Measurements from ENCODE around the gene AOAH. TPM values are rescaled to one million over a fixed set of nuclear protein-coding genes. Genes with fewer than 3 reads are reported as not detected.

The AOAH gene
- total and polyA plus RNA-seq, 9 of the 15 experiments (the other 6 are each of a cell fraction or from before 2014, with no cell fraction given), result not detected

DNA sequence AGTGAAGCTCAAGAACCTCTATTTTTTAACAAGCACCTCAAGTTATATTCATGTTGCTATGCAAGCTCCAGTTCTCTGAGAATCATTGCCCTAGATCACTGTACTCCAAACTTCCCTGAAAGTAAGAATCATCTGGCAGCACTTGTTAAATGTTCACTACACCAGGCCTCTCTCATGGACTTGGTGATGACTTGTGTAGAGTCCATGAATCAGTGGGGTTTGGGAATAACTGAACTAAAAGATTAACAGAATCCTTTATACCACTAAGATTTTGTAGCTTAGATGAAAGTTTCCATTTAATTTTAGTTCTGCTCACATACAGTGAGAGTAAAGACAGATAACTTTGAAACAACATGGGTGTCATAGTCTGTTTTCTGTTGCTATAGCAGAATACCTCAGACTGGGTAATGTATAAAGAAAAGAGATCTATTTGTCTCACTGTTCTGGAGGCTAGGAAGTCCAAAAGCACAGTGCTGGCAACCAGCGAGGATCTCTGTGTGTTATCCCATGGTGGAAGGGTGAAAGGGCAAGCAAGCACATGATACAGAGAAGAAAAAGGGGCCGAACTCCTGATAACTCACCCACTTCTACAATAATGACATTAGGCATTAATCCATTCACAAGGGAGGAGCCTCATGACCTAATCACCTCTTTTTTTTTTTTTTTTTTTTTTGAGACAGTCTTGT, 27.9 kb upstream of the AOAH start:
- H3K27ac ChIP-seq (ENCODE audit: extremely low read depth, low read depth, low read length), result no peak overlapping the region

More for the DNA sequence above, 27.9 kb upstream of the AOAH start:
- in situ Hi-C loops (cut with MboI) (no loop called here), intact Hi-C loops (cut with micrococcal nuclease) (no loop called here)
- H3K79me2 ChIP-seq (ENCODE audit: control insufficient read depth, insufficient read depth, low read length), result no peaks in the 10 kb centered on the region
- no peak for DNase-seq (ENCODE audit: extremely low read depth in 1 of 4, low spot score in 3 of 4)
- TF ChIP-seq SMAD3 (CRISPR knock-in tag; conservative IDR thresholded peaks at IDR 0.05), result no peak
- no peak for TF ChIP-seq CHD1 (IDR thresholded peaks at IDR 0.05; ENCODE audit: low read length)
- TF ChIP-seq, protein P1, sequence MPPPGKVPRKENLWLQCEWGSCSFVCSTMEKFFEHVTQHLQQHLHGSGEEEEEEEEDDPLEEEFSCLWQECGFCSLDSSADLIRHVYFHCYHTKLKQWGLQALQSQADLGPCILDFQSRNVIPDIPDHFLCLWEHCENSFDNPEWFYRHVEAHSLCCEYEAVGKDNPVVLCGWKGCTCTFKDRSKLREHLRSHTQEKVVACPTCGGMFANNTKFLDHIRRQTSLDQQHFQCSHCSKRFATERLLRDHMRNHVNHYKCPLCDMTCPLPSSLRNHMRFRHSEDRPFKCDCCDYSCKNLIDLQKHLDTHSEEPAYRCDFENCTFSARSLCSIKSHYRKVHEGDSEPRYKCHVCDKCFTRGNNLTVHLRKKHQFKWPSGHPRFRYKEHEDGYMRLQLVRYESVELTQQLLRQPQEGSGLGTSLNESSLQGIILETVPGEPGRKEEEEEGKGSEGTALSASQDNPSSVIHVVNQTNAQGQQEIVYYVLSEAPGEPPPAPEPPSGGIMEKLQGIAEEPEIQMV (tag; conservative IDR thresholded peaks at IDR 0.05; ENCODE audit: low read depth), result no peak
- TF ChIP-seq, protein P2, sequence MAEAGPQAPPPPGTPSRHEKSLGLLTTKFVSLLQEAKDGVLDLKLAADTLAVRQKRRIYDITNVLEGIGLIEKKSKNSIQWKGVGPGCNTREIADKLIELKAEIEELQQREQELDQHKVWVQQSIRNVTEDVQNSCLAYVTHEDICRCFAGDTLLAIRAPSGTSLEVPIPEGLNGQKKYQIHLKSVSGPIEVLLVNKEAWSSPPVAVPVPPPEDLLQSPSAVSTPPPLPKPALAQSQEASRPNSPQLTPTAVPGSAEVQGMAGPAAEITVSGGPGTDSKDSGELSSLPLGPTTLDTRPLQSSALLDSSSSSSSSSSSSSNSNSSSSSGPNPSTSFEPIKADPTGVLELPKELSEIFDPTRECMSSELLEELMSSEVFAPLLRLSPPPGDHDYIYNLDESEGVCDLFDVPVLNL (CRISPR knock-in tag; IDR thresholded peaks at IDR 0.05; ENCODE audit: low read depth), result no peak
- no peak for TF ChIP-seq NR2C2 (CRISPR knock-in tag; IDR thresholded peaks at IDR 0.05)
- no peak for TF ChIP-seq NR2C2 (tag; IDR thresholded peaks at IDR 0.05)
- no peak for TF ChIP-seq CREBBP (IDR thresholded peaks at IDR 0.05; ENCODE audit: low read depth, low read length)
- TF ChIP-seq RHOXF2B (CRISPR knock-in tag; conservative IDR thresholded peaks at IDR 0.05), result no peak
- TF ChIP-seq FOSL1 (tag; conservative IDR thresholded peaks at IDR 0.05), result no peak
- no peak for TF ChIP-seq HMG20A (CRISPR knock-in tag; conservative IDR thresholded peaks at IDR 0.05)
- no peak for TF ChIP-seq HDAC2 (IDR thresholded peaks at IDR 0.05)
- no peak for TF ChIP-seq HLTF (IDR thresholded peaks at IDR 0.05)
- no peak for TF ChIP-seq EP300 (IDR thresholded peaks at IDR 0.05; ENCODE audit: low read length)
- no peak for TF ChIP-seq POLR2A (conservative IDR thresholded peaks at IDR 0.05)
- no peak for TF ChIP-seq ZNF3 (CRISPR knock-in tag; IDR thresholded peaks at IDR 0.05)
- no peak for TF ChIP-seq ZNF668 (CRISPR knock-in tag; IDR thresholded peaks at IDR 0.05)
- TF ChIP-seq ELF1 (tag; IDR thresholded peaks at IDR 0.05), result no peak
- no peak for TF ChIP-seq RFX5 (IDR thresholded peaks at IDR 0.05; ENCODE audit: low read depth, low read length)
- TF ChIP-seq ZNF696 (CRISPR knock-in tag; conservative IDR thresholded peaks at IDR 0.05), result no peak
- no peak for TF ChIP-seq HCFC1 (IDR thresholded peaks at IDR 0.05; ENCODE audit: low read depth, low read length)
- H3K27me3 ChIP-seq (ENCODE audit: control insufficient read depth in 2 of 2, insufficient read depth in 2 of 2, low read length in 2 of 2), result peaks cover 3 to 5% of the 10 kb centered on the region in 2 experiments; a peak in 1 of 5 replicates
- BruUV-seq (replicated peaks), result no TSS peak
- no peak overlapping the region for H3K9ac ChIP-seq (ENCODE audit: insufficient read depth in 1 of 2, low read depth in 2 of 2, low read length in 2 of 2)
- H3K9me1 ChIP-seq (ENCODE audit: control insufficient read depth, insufficient read depth, low read length), result no peaks in the 10 kb centered on the region
- no peak overlapping the region for H3K4me3 ChIP-seq
- H3K36me3 ChIP-seq (ENCODE audit: control insufficient read depth, insufficient read depth, low read length), result no peaks in the 10 kb centered on the region
- no peaks in the 10 kb centered on the region for H3K9me3 ChIP-seq (replicated peaks; ENCODE audit: control insufficient read depth, insufficient read depth, low read depth, low read length)
- CTCF ChIA-PET (ENCODE audit: low intra/inter-chr PET ratio), result no interaction called here
- H2AFZ ChIP-seq (ENCODE audit: low read depth, low read length), result no peak overlapping the region
- FAIRE-seq, result no peak
- WGBS (ENCODE audit: insufficient coverage, low coverage, missing lambda C conversion rate), result 0% methylated on average over 2 of the region's 2 CpGs
- POLR2A ChIA-PET, result no interaction called here
- H4K20me1 ChIP-seq (replicated peaks; ENCODE audit: control insufficient read depth, insufficient read depth, low read length), result no peaks in the 10 kb centered on the region
- H3K4me2 ChIP-seq (ENCODE audit: insufficient read depth, low read length), result no peak overlapping the region
- H3K4me1 ChIP-seq (replicated peaks in 1 of 2; ENCODE audit: control insufficient read depth in 2 of 2, insufficient read depth in 2 of 2, low read length in 2 of 2), result no peaks in the 10 kb centered on the region
- ATAC-seq, result no peak
